K562 (cell line): ENCODE results near the gene TENT4B. TPM values are rescaled to one million over a fixed set of nuclear protein-coding genes. Genes with fewer than 3 reads are reported as not detected.

ENCODE experiments used
- BHLHE40 ChIP-seq: IDR thresholded peaks from 2 replicates; pipeline ENCODE4 v1.6.1; 2011; ENCODE audit warnings: low read length, improper control_type of control experiment
- CREB3L1 ChIP-seq: fragments of 450-650 bp; IDR thresholded peaks from 2 replicates; pipeline ENCODE4 v1.6.1; 2014; ENCODE audit warnings: low read depth, mild to moderate bottlenecking, moderate library complexity, borderline replicate concordance
- HDAC1 ChIP-seq, 2 experiments: fragments of 450-650 bp; IDR thresholded peaks; 2 replicates each; pipeline ENCODE4 v1.6.1; 2016 to 2017; ENCODE audit warnings: inconsistent platforms in 1 of 2, mild to moderate bottlenecking in 1 of 2, moderate library complexity in 1 of 2
- MNT ChIP-seq, 2 experiments: fragments of 450-650 bp; conservative IDR thresholded peaks; 2 replicates each; pipeline ENCODE4 v1.6.1; 2017; ENCODE audit warnings: mild to moderate bottlenecking in 2 of 2, moderate library complexity in 2 of 2
- NEUROD1 ChIP-seq: fragments of 150-350 bp; IDR thresholded peaks from 2 replicates; pipeline ENCODE4 v1.6.1; 2014; ENCODE audit warnings: borderline replicate concordance, low read length, low read depth; ENCODE audit not compliant: partially characterized antibody
- NONO ChIP-seq, 2 experiments: fragments of 200-400 bp in 1 of 2; fragments of 450-650 bp in 1 of 2; formaldehyde crosslinking in 1 of 2; IDR thresholded peaks; 2 replicates each; pipeline ENCODE4 v1.6.1; 2017; ENCODE audit warnings: low read depth in 2 of 2, mild to moderate bottlenecking in 2 of 2, moderate library complexity in 2 of 2, low read length in 1 of 2
- PHF8 ChIP-seq: fragments of 200-600 bp; sonication (generic); IDR thresholded peaks from 2 replicates; pipeline ENCODE4 v1.6.1; 2012; ENCODE audit warnings: mixed run types, mild to moderate bottlenecking, inconsistent platforms, low read length, moderate library complexity, borderline replicate concordance
- POU5F1 ChIP-seq: fragments of 150-350 bp; IDR thresholded peaks from 2 replicates; pipeline ENCODE4 v1.6.1; 2014; ENCODE audit warnings: borderline replicate concordance, low read length, low read depth, mild to moderate bottlenecking; ENCODE audit not compliant: partially characterized antibody
- RCOR1 ChIP-seq, 2 experiments: IDR thresholded peaks; 2 replicates each; pipeline ENCODE4 v1.6.1; 2012; ENCODE audit warnings: low read depth in 2 of 2, low read length in 2 of 2, borderline replicate concordance in 1 of 2, improper control_type of control experiment in 1 of 2
- SMAD4 ChIP-seq: fragments of 250-450 bp; sonication (Bioruptor Pico); conservative IDR thresholded peaks from 2 replicates; pipeline ENCODE4 v1.8.0; 2021; ENCODE audit warnings: inconsistent platforms, mild to moderate bottlenecking, moderate library complexity
- TOE1 ChIP-seq, 2 experiments: fragments of 450-650 bp in 1 of 2; sonication (generic) in 1 of 2; formaldehyde crosslinking in 1 of 2; IDR thresholded peaks; 2 replicates each; pipeline versions ENCODE4 v1.7.1 to v1.8.0; 2016 to 2022; ENCODE audit warnings: borderline replicate concordance in 2 of 2, mild to moderate bottlenecking in 2 of 2, antibody characterized with exemption in 1 of 2, inconsistent platforms in 1 of 2, low read depth in 1 of 2, missing genetic modification reagents in 1 of 2, moderate library complexity in 1 of 2
- ZNF512 ChIP-seq: IDR thresholded peaks from 2 replicates; pipeline ENCODE4 v1.6.1; 2016; ENCODE audit warnings: missing genetic modification characterization, missing compliant biosample characterization
- ZNF699 ChIP-seq: fragments of 250-450 bp; sonication (Bioruptor Pico); IDR thresholded peaks from 2 replicates; pipeline ENCODE4 v1.8.0; 2021; ENCODE audit warnings: mild to moderate bottlenecking, moderate library complexity; ENCODE audit not compliant: insufficient replicate concordance
- ZNF830 ChIP-seq: fragments of 250-450 bp; sonication (Bioruptor Pico); IDR thresholded peaks from 2 replicates; pipeline ENCODE4 v1.5.0; 2021; ENCODE audit warnings: mild to moderate bottlenecking
- polyA plus RNA-seq, 8 experiments: library from polyadenylated mRNA; depleted of rRNA in 4 of 8; stranded (reverse) in 5 of 8; unstranded in 3 of 8; fragments of >200 nt; fragmentation: Nextera tagmentation in 2 of 8; fragmentation: Illumina TruSeq in 1 of 8; extraction: Ambion mirVana in 2 of 8; extraction: Trizol in 1 of 8; gene quantifications; 2 replicates each; pipeline versions ENCODE4 v1.2.1 to v1.2.3, GENCODE V29; 2011 to 2014; ENCODE audit warnings: inconsistent platforms in 1 of 8, missing spikeins in 1 of 8
- total RNA-seq, 7 experiments: library from RNA; depleted of rRNA in 6 of 7; stranded (reverse); fragments of >200 nt in 6 of 7; fragmentation: Illumina TruSeq in 2 of 7; extraction: Trizol in 2 of 7; gene quantifications; 2 replicates each; pipeline versions ENCODE4 v1.2.1 to v1.2.3, GENCODE V29; 2011 to 2021; ENCODE audit warnings: low replicate concordance in 1 of 7
- TF ChIP-seq, protein P1 (sequence below): fragments of 250-450 bp; sonication (Bioruptor Pico); IDR thresholded peaks from 2 replicates; pipeline ENCODE4 v1.4.0; 2020
- TF ChIP-seq, protein P2 (sequence below), 3 experiments: IDR thresholded peaks in 2 of 3; conservative IDR thresholded peaks in 1 of 3; 2 replicates each; pipeline ENCODE4 v1.5.1; 2011 to 2012; ENCODE audit warnings: low read length in 3 of 3, mild to moderate bottlenecking in 3 of 3, control low read depth in 2 of 3, improper control_type of control experiment in 1 of 3, inconsistent platforms in 1 of 3, low read depth in 1 of 3, mixed read lengths in 1 of 3, moderate library complexity in 1 of 3; ENCODE audit not compliant: insufficient read depth in 2 of 3

Gene TENT4B
- total and polyA plus RNA-seq, 9 of the 15 experiments (the other 6 are each of a cell fraction or from before 2014, with no cell fraction given) = 5.2 to 8.4 (median 7.0) TPM

DNA sequence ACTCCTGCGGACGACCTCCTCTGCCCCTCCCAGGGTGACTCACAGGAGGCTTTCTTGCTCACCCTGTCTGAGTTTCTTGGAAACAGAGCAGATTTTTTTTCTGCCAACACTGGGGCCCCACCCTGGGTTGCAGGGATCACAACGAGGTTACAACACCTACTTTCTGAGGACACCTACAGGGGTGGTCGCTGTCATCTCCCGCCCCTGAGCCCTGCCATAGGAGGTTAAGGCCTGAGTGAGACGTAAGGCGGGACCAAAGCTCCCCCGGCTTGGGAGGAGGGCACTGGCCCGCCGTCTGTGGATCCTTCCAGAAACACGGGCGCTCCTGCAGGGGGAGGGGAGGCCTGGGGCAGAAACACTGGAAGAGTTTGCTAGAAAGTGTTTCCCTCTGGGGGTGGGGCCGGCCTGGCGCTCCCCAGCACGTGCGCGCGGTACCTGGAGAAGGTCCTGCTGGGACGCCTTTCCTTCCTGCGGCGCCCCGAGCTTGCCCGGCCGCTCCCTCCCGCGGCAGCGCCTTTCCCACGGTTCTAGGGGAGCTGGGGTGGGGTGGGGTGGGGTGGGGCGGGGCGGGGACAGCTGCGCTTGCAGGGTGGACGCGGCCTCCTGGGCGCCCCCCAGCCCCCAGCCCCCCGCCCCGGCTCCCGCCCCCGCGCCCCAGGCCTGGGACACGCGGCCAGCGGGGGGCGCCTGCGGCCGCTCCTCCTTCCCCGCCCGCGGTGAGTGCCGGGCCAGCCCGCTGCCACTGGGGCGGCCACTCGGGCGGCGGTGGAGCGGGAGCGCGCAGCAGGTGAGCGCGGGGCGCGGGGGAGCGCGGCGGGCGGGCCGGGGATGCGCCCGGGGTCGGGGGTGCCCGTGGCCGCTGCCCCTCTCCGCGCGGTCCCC is 92.6 kb downstream of the TENT4B start (continued):
- TF ChIP-seq, protein P1, sequence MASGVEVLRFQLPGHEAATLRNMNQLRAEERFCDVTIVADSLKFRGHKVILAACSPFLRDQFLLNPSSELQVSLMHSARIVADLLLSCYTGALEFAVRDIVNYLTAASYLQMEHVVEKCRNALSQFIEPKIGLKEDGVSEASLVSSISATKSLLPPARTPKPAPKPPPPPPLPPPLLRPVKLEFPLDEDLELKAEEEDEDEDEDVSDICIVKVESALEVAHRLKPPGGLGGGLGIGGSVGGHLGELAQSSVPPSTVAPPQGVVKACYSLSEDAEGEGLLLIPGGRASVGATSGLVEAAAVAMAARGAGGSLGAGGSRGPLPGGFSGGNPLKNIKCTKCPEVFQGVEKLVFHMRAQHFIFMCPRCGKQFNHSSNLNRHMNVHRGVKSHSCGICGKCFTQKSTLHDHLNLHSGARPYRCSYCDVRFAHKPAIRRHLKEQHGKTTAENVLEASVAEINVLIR (CRISPR knock-in tag) = no peak
- peak; percentile 74 to 80; a peak in 3 of 4 replicates for TF ChIP-seq MNT (conservative IDR thresholded peaks at IDR 0.05)
- peak in 1 of 2 experiments; percentile 36; a peak in 1 of 4 replicates for TF ChIP-seq RCOR1 (IDR thresholded peaks at IDR 0.05; ENCODE audit: borderline replicate concordance in 1 of 2, low read depth in 2 of 2, low read length in 2 of 2)
- TF ChIP-seq, protein P2, sequence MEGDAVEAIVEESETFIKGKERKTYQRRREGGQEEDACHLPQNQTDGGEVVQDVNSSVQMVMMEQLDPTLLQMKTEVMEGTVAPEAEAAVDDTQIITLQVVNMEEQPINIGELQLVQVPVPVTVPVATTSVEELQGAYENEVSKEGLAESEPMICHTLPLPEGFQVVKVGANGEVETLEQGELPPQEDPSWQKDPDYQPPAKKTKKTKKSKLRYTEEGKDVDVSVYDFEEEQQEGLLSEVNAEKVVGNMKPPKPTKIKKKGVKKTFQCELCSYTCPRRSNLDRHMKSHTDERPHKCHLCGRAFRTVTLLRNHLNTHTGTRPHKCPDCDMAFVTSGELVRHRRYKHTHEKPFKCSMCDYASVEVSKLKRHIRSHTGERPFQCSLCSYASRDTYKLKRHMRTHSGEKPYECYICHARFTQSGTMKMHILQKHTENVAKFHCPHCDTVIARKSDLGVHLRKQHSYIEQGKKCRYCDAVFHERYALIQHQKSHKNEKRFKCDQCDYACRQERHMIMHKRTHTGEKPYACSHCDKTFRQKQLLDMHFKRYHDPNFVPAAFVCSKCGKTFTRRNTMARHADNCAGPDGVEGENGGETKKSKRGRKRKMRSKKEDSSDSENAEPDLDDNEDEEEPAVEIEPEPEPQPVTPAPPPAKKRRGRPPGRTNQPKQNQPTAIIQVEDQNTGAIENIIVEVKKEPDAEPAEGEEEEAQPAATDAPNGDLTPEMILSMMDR (IDR thresholded peaks at IDR 0.05 in 2 of 3, conservative IDR thresholded peaks at IDR 0.05 in 1 of 3; ENCODE audit: insufficient read depth in 2 of 3, low read depth in 1 of 3, low read length in 3 of 3) = peak in 2 of 3 experiments; percentile 39 to 59; a peak in 3 of 6 replicates
- no peak for TF ChIP-seq ZNF512 (tag)
- TF ChIP-seq POU5F1 = no peak
- peak; percentile 38 to 78; a peak in 2 of 4 replicates for TF ChIP-seq NONO (IDR thresholded peaks at IDR 0.05; ENCODE audit: low read depth in 2 of 2, low read length in 1 of 2)
- peak; percentile 46; the same call in 1 of the 2 replicates for TF ChIP-seq PHF8
- TF ChIP-seq BHLHE40 = peak; percentile 92
- TF ChIP-seq ZNF830 (CRISPR knock-in tag) = no peak
- peak in 1 of 2 experiments; percentile 70; a peak in 2 of 4 replicates for TF ChIP-seq HDAC1 (IDR thresholded peaks at IDR 0.05)
- TF ChIP-seq NEUROD1 = peak; percentile 36
- no peak for TF ChIP-seq ZNF699 (CRISPR knock-in tag)
- TF ChIP-seq CREB3L1 = 0 out of 2 replicates have a peak, but pooled peaks have one; percentile 26
- 0 out of 2 replicates have a peak, but pooled peaks have one; percentile 47 for TF ChIP-seq TOE1 (IDR thresholded peaks at IDR 0.05; ENCODE audit: borderline replicate concordance)
- no peak for TF ChIP-seq TOE1 (CRISPR knock-in tag; IDR thresholded peaks at IDR 0.05; ENCODE audit: borderline replicate concordance, low read depth)
- peak; percentile 95 for TF ChIP-seq SMAD4 (CRISPR knock-in tag)
